K562 (cell line): ENCODE data around the gene TFF2. TPM values are rescaled to one million over a fixed set of nuclear protein-coding genes. Genes with fewer than 3 reads are reported as not detected.

ENCODE experiments used
- ARID3A ChIP-seq: IDR thresholded peaks from 2 replicates; pipeline ENCODE4 v1.6.1; 2012; ENCODE audit warnings: low read depth, low read length, improper control_type of control experiment, borderline replicate concordance
- CGGBP1 ChIP-seq: fragments of 250-450 bp; sonication (Bioruptor Pico); IDR thresholded peaks from 2 replicates; pipeline ENCODE4 v1.9.0; 2021; ENCODE audit warnings: mild to moderate bottlenecking
- CXXC5 ChIP-seq: fragments of 250-450 bp; sonication (Bioruptor Pico); IDR thresholded peaks from 2 replicates; pipeline ENCODE4 v1.8.0; 2022; ENCODE audit warnings: inconsistent platforms, mild to moderate bottlenecking, moderate library complexity
- HMGXB4 ChIP-seq: sonication (generic); formaldehyde crosslinking; IDR thresholded peaks from 2 replicates; pipeline ENCODE4 v1.8.1; 2023; ENCODE audit warnings: mild to moderate bottlenecking, missing genetic modification reagents
- MTF1 ChIP-seq: fragments of 250-450 bp; sonication (Bioruptor Pico); IDR thresholded peaks from 2 replicates; pipeline ENCODE4 v1.9.0; 2021; ENCODE audit warnings: moderate library complexity, mild to moderate bottlenecking, inconsistent platforms, borderline replicate concordance
- MXI1 ChIP-seq: IDR thresholded peaks from 2 replicates; pipeline ENCODE4 v1.6.1; 2011; ENCODE audit warnings: low read depth, mild to moderate bottlenecking, improper control_type of control experiment, low read length
- PKNOX1 ChIP-seq: fragments of 450-650 bp; IDR thresholded peaks from 2 replicates; pipeline ENCODE4 v1.6.1; 2016
- POLR2B ChIP-seq: fragments of 450-650 bp; IDR thresholded peaks from 2 replicates; pipeline ENCODE4 v1.6.1; 2018; ENCODE audit warnings: low read depth; ENCODE audit not compliant: partially characterized antibody
- ZMIZ1 ChIP-seq, 2 experiments: fragments of 150-350 bp in 1 of 2; IDR thresholded peaks; 2 replicates each; pipeline ENCODE4 v1.6.1; 2012 to 2016; ENCODE audit warnings: low read depth in 2 of 2, low read length in 2 of 2, mild to moderate bottlenecking in 1 of 2, moderate library complexity in 1 of 2
- ZNF696 ChIP-seq: fragments of 250-450 bp; sonication (Bioruptor Pico); conservative IDR thresholded peaks from 2 replicates; pipeline ENCODE4 v1.4.0; 2020; ENCODE audit warnings: mild to moderate bottlenecking, moderate library complexity
- ZSCAN32 ChIP-seq: fragments of 450-650 bp; formaldehyde crosslinking; IDR thresholded peaks from 2 replicates; pipeline ENCODE4 v1.4.0; 2020; ENCODE audit warnings: mild to moderate bottlenecking, moderate library complexity
- polyA plus RNA-seq, 8 experiments: library from polyadenylated mRNA; depleted of rRNA in 4 of 8; stranded (reverse) in 5 of 8; unstranded in 3 of 8; fragments of >200 nt; fragmentation: Nextera tagmentation in 2 of 8; fragmentation: Illumina TruSeq in 1 of 8; extraction: Ambion mirVana in 2 of 8; extraction: Trizol in 1 of 8; gene quantifications; 2 replicates each; pipeline versions ENCODE4 v1.2.1 to v1.2.3, GENCODE V29; 2011 to 2014; ENCODE audit warnings: inconsistent platforms in 1 of 8, missing spikeins in 1 of 8
- total RNA-seq, 7 experiments: library from RNA; depleted of rRNA in 6 of 7; stranded (reverse); fragments of >200 nt in 6 of 7; fragmentation: Illumina TruSeq in 2 of 7; extraction: Trizol in 2 of 7; gene quantifications; 2 replicates each; pipeline versions ENCODE4 v1.2.1 to v1.2.3, GENCODE V29; 2011 to 2021; ENCODE audit warnings: low replicate concordance in 1 of 7
- TF ChIP-seq, protein P1 (sequence below): IDR thresholded peaks from 3 replicates; pipeline ENCODE4 v1.6.1; 2011; ENCODE audit warnings: borderline replicate concordance, mild to moderate bottlenecking; ENCODE audit not compliant: insufficient read length, insufficient read depth
- TF ChIP-seq, protein P2 (sequence below): fragments of 250-450 bp; sonication (Bioruptor Pico); IDR thresholded peaks from 2 replicates; pipeline ENCODE4 v1.8.0; 2022; ENCODE audit warnings: moderate library complexity, mild to moderate bottlenecking, inconsistent platforms
- TF ChIP-seq, protein P3 (sequence below): sonication (generic); formaldehyde crosslinking; IDR thresholded peaks from 2 replicates; pipeline ENCODE4 v1.8.1; 2022; ENCODE audit warnings: missing genetic modification reagents

TFF2 gene
- total and polyA plus RNA-seq, 9 of the 15 experiments (the other 6 are each of a cell fraction or from before 2014, with no cell fraction given) = not detected

DNA sequence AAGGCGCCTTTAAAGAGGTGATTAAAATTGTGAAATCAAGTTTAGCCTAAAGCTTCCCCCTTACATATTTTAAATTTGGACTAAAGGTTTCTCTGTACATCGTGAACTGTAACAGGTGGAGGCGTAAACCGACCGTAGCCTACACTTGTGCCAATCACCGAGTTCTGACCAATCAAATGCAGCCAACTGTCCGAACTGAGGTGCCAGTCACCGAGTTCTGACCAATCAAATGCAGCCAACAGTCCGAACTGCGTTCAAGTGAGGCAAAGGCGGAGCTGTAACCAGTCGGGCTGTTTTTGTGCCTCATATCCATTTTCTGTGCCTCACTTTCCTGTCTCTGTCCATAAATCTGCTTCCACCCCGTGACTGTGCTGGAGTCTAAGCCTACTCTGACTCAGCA, 8.1 kb upstream of the TFF2 start (continued):
- TF ChIP-seq ARID3A (no peak), CXXC5 (CRISPR knock-in tag) (no peak), CGGBP1 (CRISPR knock-in tag) (no peak), POLR2B (no peak), MXI1 (no peak), ZSCAN32 (no peak), MTF1 (CRISPR knock-in tag) (no peak), PKNOX1 (peak; percentile 99), ZMIZ1 (IDR thresholded peaks at IDR 0.05; ENCODE audit: low read depth in 2 of 2, low read length in 2 of 2) (no peak), ZNF696 (CRISPR knock-in tag) (no peak), HMGXB4 (CRISPR knock-in tag) (no peak)
- TF ChIP-seq, protein P1, sequence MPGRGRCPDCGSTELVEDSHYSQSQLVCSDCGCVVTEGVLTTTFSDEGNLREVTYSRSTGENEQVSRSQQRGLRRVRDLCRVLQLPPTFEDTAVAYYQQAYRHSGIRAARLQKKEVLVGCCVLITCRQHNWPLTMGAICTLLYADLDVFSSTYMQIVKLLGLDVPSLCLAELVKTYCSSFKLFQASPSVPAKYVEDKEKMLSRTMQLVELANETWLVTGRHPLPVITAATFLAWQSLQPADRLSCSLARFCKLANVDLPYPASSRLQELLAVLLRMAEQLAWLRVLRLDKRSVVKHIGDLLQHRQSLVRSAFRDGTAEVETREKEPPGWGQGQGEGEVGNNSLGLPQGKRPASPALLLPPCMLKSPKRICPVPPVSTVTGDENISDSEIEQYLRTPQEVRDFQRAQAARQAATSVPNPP = no peak
- TF ChIP-seq, protein P2, sequence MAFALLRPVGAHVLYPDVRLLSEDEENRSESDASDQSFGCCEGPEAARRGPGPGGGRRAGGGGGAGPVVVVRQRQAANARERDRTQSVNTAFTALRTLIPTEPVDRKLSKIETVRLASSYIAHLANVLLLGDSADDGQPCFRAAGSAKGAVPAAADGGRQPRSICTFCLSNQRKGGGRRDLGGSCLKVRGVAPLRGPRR (CRISPR knock-in tag) = no peak
- TF ChIP-seq, protein P3, sequence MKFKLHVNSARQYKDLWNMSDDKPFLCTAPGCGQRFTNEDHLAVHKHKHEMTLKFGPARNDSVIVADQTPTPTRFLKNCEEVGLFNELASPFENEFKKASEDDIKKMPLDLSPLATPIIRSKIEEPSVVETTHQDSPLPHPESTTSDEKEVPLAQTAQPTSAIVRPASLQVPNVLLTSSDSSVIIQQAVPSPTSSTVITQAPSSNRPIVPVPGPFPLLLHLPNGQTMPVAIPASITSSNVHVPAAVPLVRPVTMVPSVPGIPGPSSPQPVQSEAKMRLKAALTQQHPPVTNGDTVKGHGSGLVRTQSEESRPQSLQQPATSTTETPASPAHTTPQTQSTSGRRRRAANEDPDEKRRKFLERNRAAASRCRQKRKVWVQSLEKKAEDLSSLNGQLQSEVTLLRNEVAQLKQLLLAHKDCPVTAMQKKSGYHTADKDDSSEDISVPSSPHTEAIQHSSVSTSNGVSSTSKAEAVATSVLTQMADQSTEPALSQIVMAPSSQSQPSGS (CRISPR knock-in tag) = no peak
